CD4-positive, alpha-beta T cell treated with Interleukin-6 at 100 ng/mL for 8 hours (primary cell): ENCODE data around the gene RNU1-1.
"Not testable (repeated sequence)": the region's sequence is repeated elsewhere in the genome, so short reads cannot be mapped to it uniquely, and the experiment has no call there.

Source experiments
- DNase-seq: peaks from one replicate; pipeline ENCODE4 v3.0.0-alpha.2; 2020; ENCODE audit warnings: mixed read lengths, low spot score

RNU1-1 gene

GRCh38 chr1:16514107-16515055 lies at the start of gene RNU1-1:
TSS of gene RNU1-1 (minus strand) at chr1:16514285.
- peak; percentile 49 for DNase-seq

- not testable (repeated sequence) for DNase-seq
These were observed 47.0 kb upstream of the RNU1-1 start for GRCh38 chr1:16561035-16561434.

- not testable (repeated sequence) for DNase-seq
These were observed 46.4 kb upstream of the RNU1-1 start for GRCh38 chr1:16560498-16560897.

GRCh38 chr1:16559688-16560087 lies 45.6 kb upstream of the RNU1-1 start:
- DNase-seq, result not testable (repeated sequence)

GRCh38 chr1:16557034-16557433 lies 42.9 kb upstream of the RNU1-1 start:
- DNase-seq, result not testable (repeated sequence)

GRCh38 chr1:16553244-16553643 lies 39.2 kb upstream of the RNU1-1 start:
- DNase-seq, result not testable (repeated sequence)

- not testable (repeated sequence) for DNase-seq
These were observed 36.3 kb upstream of the RNU1-1 start for GRCh38 chr1:16550212-16550918.

- not testable (repeated sequence) for DNase-seq
These were observed 35.5 kb upstream of the RNU1-1 start for GRCh38 chr1:16549545-16549944.

- not testable (repeated sequence) for DNase-seq
These were observed 33.6 kb upstream of the RNU1-1 start for GRCh38 chr1:16547502-16548241.

- not testable (repeated sequence) for DNase-seq
These were observed 31.6 kb upstream of the RNU1-1 start for GRCh38 chr1:16545682-16546095.

- DNase-seq, result not testable (repeated sequence)
These were observed 26.4 kb upstream of the RNU1-1 start for GRCh38 chr1:16540421-16540893.

GRCh38 chr1:16537528-16537927 lies 23.4 kb upstream of the RNU1-1 start:
- not testable (repeated sequence) for DNase-seq

- not testable (repeated sequence) for DNase-seq
These were observed 22.7 kb upstream of the RNU1-1 start for GRCh38 chr1:16536796-16537195.

- DNase-seq, result not testable (repeated sequence)
These were observed 21.8 kb upstream of the RNU1-1 start for GRCh38 chr1:16535898-16536297.

GRCh38 chr1:16535487-16535886 lies 21.4 kb upstream of the RNU1-1 start:
- not testable (repeated sequence) for DNase-seq

- not testable (repeated sequence) for DNase-seq
These were observed 20.9 kb upstream of the RNU1-1 start for GRCh38 chr1:16534829-16535456.

GRCh38 chr1:16534239-16534828 lies 20.2 kb upstream of the RNU1-1 start:
- not testable (repeated sequence) for DNase-seq

- not testable (repeated sequence) for DNase-seq
These were observed 18.3 kb upstream of the RNU1-1 start for GRCh38 chr1:16532235-16532991.

GRCh38 chr1:16528338-16528737 lies 14.3 kb upstream of the RNU1-1 start:
- not testable (repeated sequence) for DNase-seq

- not testable (repeated sequence) for DNase-seq
These were observed 11.7 kb upstream of the RNU1-1 start for GRCh38 chr1:16525769-16526168.
